Endothelial cell of umbilical vein (primary cell): ENCODE data around the gene FLT3. TPM values are rescaled to one million over a fixed set of nuclear protein-coding genes. Genes with fewer than 3 reads are reported as not detected.

Experiments used
- BruUV-seq: library from RNA; stranded (reverse); fragments of 400-500 nt; replicated peaks from 2 replicates; lab custom pipeline; 2021; lab: Mats Ljungman, UMichigan
- CTCF ChIA-PET: fragments of 300-600, 350-600 bp; sonication (Branson Sonifier 250); formaldehyde crosslinking; loops from one replicate; lab custom pipeline; 2021; ENCODE audit warnings: antibody characterized with exemption, inconsistent platforms; lab: Charles Lee
- POLR2A ChIA-PET: fragments of 300-600, 350-600 bp; sonication (Branson Sonifier 250); formaldehyde crosslinking; loops from one replicate; lab custom pipeline; 2021; ENCODE audit warnings: antibody characterized with exemption, inconsistent platforms; lab: Charles Lee
- DNase-seq: peaks from one replicate; pipeline ENCODE4 v3.0.0-alpha.2; 2011; ENCODE audit warnings: low read depth, low spot score
- FAIRE-seq: peaks from 2 replicates; lab custom pipeline; 2011; peaks lifted over from hg19 to GRCh38; lab: Jason Lieb, UNC
- H2AFZ ChIP-seq: 2 replicates; pipeline ENCODE4 v1.6.0; 2012; ENCODE audit warnings: low read depth, low read length, control low read depth, inconsistent platforms
- H3K27ac ChIP-seq: 2 replicates; pipeline ENCODE4 v1.5.1; 2011; ENCODE audit warnings: low read depth, mild to moderate bottlenecking, control low read depth, low read length, moderate library complexity; ENCODE audit not compliant: insufficient read depth
- H3K27me3 ChIP-seq, 2 experiments: 2 replicates each; pipeline versions ENCODE4 v1.6.0 to v1.6.1; 2011; ENCODE audit warnings: low read length in 2 of 2, mixed read lengths in 1 of 2; ENCODE audit not compliant: control insufficient read depth in 2 of 2, insufficient read depth in 2 of 2
- H3K36me3 ChIP-seq, 2 experiments: 2 replicates in 1 of 2; 3 replicates in 1 of 2; pipeline ENCODE4 v1.5.1; 2011; ENCODE audit warnings: low read length in 2 of 2, mild to moderate bottlenecking in 1 of 2, moderate library complexity in 1 of 2; ENCODE audit not compliant: control insufficient read depth in 2 of 2, insufficient read depth in 2 of 2; ENCODE audit errors: extremely low read depth in 1 of 2
- H3K4me1 ChIP-seq: 3 replicates; pipeline ENCODE4 v1.5.1; 2011; ENCODE audit warnings: mild to moderate bottlenecking, low read length; ENCODE audit not compliant: control insufficient read depth, insufficient read depth; ENCODE audit errors: extremely low read depth
- H3K4me2 ChIP-seq: 2 replicates; pipeline ENCODE4 v1.6.1; 2011; ENCODE audit warnings: low read length, control low read depth, mixed read lengths; ENCODE audit not compliant: insufficient read depth
- H3K4me3 ChIP-seq, 3 experiments: fragments of 200-600 bp in 1 of 3; sonication (generic), shearing (Covaris generic) in 1 of 3; replicated peaks in 1 of 3; 2 replicates each; pipeline ENCODE4 v1.5.1; 2011 to 2016; ENCODE audit warnings: control low read depth in 3 of 3, low read length in 3 of 3, mild to moderate bottlenecking in 2 of 3, inconsistent platforms in 1 of 3, low read depth in 1 of 3, moderate library complexity in 1 of 3; ENCODE audit not compliant: insufficient read depth in 1 of 3
- H3K79me2 ChIP-seq: 2 replicates; pipeline ENCODE4 v1.6.0; 2012; ENCODE audit warnings: low read length, inconsistent platforms; ENCODE audit not compliant: control insufficient read depth, insufficient read depth
- H3K9ac ChIP-seq: replicated peaks from 2 replicates; pipeline ENCODE3; 2011; ENCODE audit warnings: low read length, control low read depth; ENCODE audit not compliant: insufficient read depth; ENCODE audit errors: extremely low read depth
- H3K9me1 ChIP-seq: replicated peaks from 3 replicates; pipeline ENCODE4 v1.6.0; 2011; ENCODE audit warnings: mild to moderate bottlenecking, low read length; ENCODE audit not compliant: control insufficient read depth, insufficient read depth; ENCODE audit errors: extremely low read depth
- H3K9me3 ChIP-seq: replicated peaks from 2 replicates; pipeline ENCODE4 v1.5.1; 2012; ENCODE audit warnings: low read length, inconsistent platforms; ENCODE audit not compliant: control insufficient read depth, insufficient read depth
- H4K20me1 ChIP-seq: replicated peaks from 2 replicates; pipeline ENCODE3; 2011; ENCODE audit warnings: mild to moderate bottlenecking, low read length; ENCODE audit not compliant: control insufficient read depth, insufficient read depth; ENCODE audit errors: extremely low read depth
- CTCF ChIP-seq, 2 donors: IDR thresholded peaks; 1 replicate in 1 of 2; 2 replicates in 1 of 2; pipeline ENCODE4 v1.5.1; 2011; ENCODE audit warnings: low read length in 2 of 2, mild to moderate bottlenecking in 2 of 2, moderate library complexity in 2 of 2, control low read depth in 1 of 2, inconsistent platforms in 1 of 2, low read depth in 1 of 2; ENCODE audit not compliant: insufficient read depth in 1 of 2; ENCODE audit errors: extremely low read depth in 1 of 2
- FOS ChIP-seq: IDR thresholded peaks from 2 replicates; pipeline ENCODE4 v1.6.1; 2011; ENCODE audit warnings: mild to moderate bottlenecking, low read length, moderate library complexity, borderline replicate concordance; ENCODE audit not compliant: insufficient read depth
- JUN ChIP-seq: IDR thresholded peaks from 2 replicates; pipeline ENCODE4 v1.6.1; 2011; ENCODE audit warnings: borderline replicate concordance, low read depth; ENCODE audit not compliant: insufficient read length, insufficient read depth
- MYC ChIP-seq: IDR thresholded peaks from one replicate; pipeline ENCODE4 v1.6.1; 2011; ENCODE audit warnings: mild to moderate bottlenecking, low read depth, low read length
- POLR2A ChIP-seq: IDR thresholded peaks from 2 replicates; pipeline ENCODE4 v1.6.1; 2012; ENCODE audit warnings: low read depth, mild to moderate bottlenecking, control low read depth, low read length
- POLR2AphosphoS5 ChIP-seq: IDR thresholded peaks from 2 replicates; pipeline ENCODE4 v1.6.1; 2012; ENCODE audit warnings: low read depth, mild to moderate bottlenecking, control low read depth, low read length, moderate library complexity; ENCODE audit not compliant: insufficient read depth
- dilution Hi-C: fragments of 300-500 bp; cut with MboI; formaldehyde crosslinking; loops from one replicate; pipeline ENCODE4 v1.15.0; 2019; ENCODE audit warnings: low sequenced_read_pairs; ENCODE audit not compliant: extremely low pct_ligation_motif_present
- intact Hi-C: fragments of 100-400 bp; cut with micrococcal nuclease; formaldehyde crosslinking; loops from one replicate; pipeline ENCODE4 v1.10.0; 2022
- polyA plus RNA-seq, 4 experiments: library from polyadenylated mRNA; depleted of rRNA in 3 of 4; stranded (reverse) in 3 of 4; unstranded in 1 of 4; fragments of >200 nt; gene quantifications; 2 replicates each; pipeline versions ENCODE4 v1.2.1 to v1.2.3, GENCODE V29; 2011 to 2012; ENCODE audit warnings: missing spikeins in 1 of 4
- total RNA-seq: library from RNA; stranded (reverse); gene quantifications from 2 replicates; pipeline ENCODE4 v1.2.3, GENCODE V29; 2021

The FLT3 gene
- total and polyA plus RNA-seq, 2 donors (not counting 3 experiments of a cell fraction or from before 2014, with no cell fraction given) = 0.03 TPM; not detected in 1

GRCh38 chr13:28099396-28100149, 803 bp downstream of the FLT3 start:
- Histone ChIP-seq H3K9me1 (no peaks in the 10 kb centered on the region), H4K20me1 (no peaks in the 10 kb centered on the region), H3K27me3 (peaks cover 39 to 69% of the 10 kb centered on the region in 2 experiments), H3K27ac (no peak overlapping the region), H3K4me3 (no peak overlapping the region), H2AFZ (peak overlapping the region; percentile 31), H3K4me1 (peaks cover 6% of the 10 kb centered on the region), H3K4me2 (peak overlapping the region; percentile 34), H3K9ac (no peak overlapping the region), H3K9me3 (no peaks in the 10 kb centered on the region), H3K36me3 (no peaks in the 10 kb centered on the region), H3K79me2 (no peaks in the 10 kb centered on the region)
- FAIRE-seq (no peak), DNase-seq (no peak)
- dilution Hi-C loops = no loop called here
- intact Hi-C loops = no loop called here
- ChIA-PET CTCF (interaction anchor here (1.0 kb wide), 1 partner anchor 579 kb away, joined by 3 read pairs; no protein-coding TSS in a partner anchor), POLR2A (no interaction called here)
- no peak for TF ChIP-seq JUN
- no peak for TF ChIP-seq CTCF (IDR thresholded peaks at IDR 0.05; ENCODE audit: extremely low read depth in 1 of 2, insufficient read depth in 1 of 2, low read depth in 1 of 2, low read length in 2 of 2)
- TF ChIP-seq MYC = no peak
- no peak for TF ChIP-seq FOS
- TF ChIP-seq POLR2A = no peak
- TF ChIP-seq POLR2AphosphoS5 = no peak
- BruUV-seq = no TSS peak
